ENCODE data around the gene CAMTA1.

DNA sequence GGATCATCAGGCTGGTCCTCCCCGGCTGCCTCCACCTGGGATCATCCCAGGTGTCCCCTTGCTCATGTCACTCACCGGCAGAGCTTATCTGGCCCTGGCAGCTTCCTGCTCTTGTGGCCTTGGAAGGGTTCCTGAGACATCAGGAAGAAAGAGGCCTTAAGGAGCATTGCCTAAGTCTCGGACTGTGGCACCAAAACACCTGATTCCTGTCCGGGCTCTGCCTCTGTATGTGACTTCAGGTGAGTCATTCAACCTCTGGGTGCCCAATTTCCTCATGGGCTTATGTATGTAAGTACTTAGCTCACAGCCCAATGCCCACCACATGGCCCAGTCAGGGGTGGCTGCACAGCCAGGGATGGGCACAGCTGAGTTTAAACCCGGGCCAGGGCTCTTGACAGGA is 729.9 kb downstream of the CAMTA1 start:
- TF ChIP-seq E4F1 (CRISPR knock-in tag; IDR thresholded peaks at IDR 0.05; ENCODE audit: borderline replicate concordance) = no peak
- no peak for TF ChIP-seq SMC3 (conservative IDR thresholded peaks at IDR 0.05; ENCODE audit: insufficient read depth, low read depth, low read length)
- TF ChIP-seq KAT2B (IDR thresholded peaks at IDR 0.05; ENCODE audit: low read depth, low read length) = no peak
- no peak for TF ChIP-seq POLR2AphosphoS2 (IDR thresholded peaks at IDR 0.05; ENCODE audit: low read length)
- no peak for TF ChIP-seq HNRNPLL (IDR thresholded peaks at IDR 0.05; ENCODE audit: low read depth, low read length, poor library complexity, severe bottlenecking)
- TF ChIP-seq CC2D1A (IDR thresholded peaks at IDR 0.05) = no peak
- TF ChIP-seq GATA2 (CRISPR knock-in tag; IDR thresholded peaks at IDR 0.05) = no peak
- TF ChIP-seq MXD1 (CRISPR knock-in tag; IDR thresholded peaks at IDR 0.05; ENCODE audit: borderline replicate concordance, poor library complexity, severe bottlenecking) = no peak
- no peak for TF ChIP-seq ZFX (CRISPR knock-in tag; IDR thresholded peaks at IDR 0.05)
- TF ChIP-seq CBX8 (IDR thresholded peaks at IDR 0.05; ENCODE audit: borderline replicate concordance, extremely low read depth, low read depth, low read length, poor library complexity, severe bottlenecking) = no peak
- TF ChIP-seq RAD21 (CRISPR knock-in tag; conservative IDR thresholded peaks at IDR 0.05 in 1 of 2, IDR thresholded peaks at IDR 0.05 in 1 of 2) = no peak
- TF ChIP-seq CHCHD3 (CRISPR knock-in tag; IDR thresholded peaks at IDR 0.05) = no peak
- TF ChIP-seq YY1 (IDR thresholded peaks at IDR 0.05; ENCODE audit: borderline replicate concordance in 1 of 3, control insufficient read depth in 1 of 3, extremely low read depth in 1 of 3, insufficient read depth in 3 of 3, insufficient read length in 1 of 3, insufficient replicate concordance in 2 of 3, low read depth in 1 of 3, low read length in 2 of 3) = no peak
- no peak for TF ChIP-seq NEUROD1 (IDR thresholded peaks at IDR 0.05; ENCODE audit: borderline replicate concordance, low read depth, low read length, partially characterized antibody)
